ENCODE measurements around the gene TNS4.
"Not testable (repeated sequence)": the region's sequence is repeated elsewhere in the genome, so short reads cannot be mapped to it uniquely, and the experiment has no call there.

The TNS4 gene, protein sequence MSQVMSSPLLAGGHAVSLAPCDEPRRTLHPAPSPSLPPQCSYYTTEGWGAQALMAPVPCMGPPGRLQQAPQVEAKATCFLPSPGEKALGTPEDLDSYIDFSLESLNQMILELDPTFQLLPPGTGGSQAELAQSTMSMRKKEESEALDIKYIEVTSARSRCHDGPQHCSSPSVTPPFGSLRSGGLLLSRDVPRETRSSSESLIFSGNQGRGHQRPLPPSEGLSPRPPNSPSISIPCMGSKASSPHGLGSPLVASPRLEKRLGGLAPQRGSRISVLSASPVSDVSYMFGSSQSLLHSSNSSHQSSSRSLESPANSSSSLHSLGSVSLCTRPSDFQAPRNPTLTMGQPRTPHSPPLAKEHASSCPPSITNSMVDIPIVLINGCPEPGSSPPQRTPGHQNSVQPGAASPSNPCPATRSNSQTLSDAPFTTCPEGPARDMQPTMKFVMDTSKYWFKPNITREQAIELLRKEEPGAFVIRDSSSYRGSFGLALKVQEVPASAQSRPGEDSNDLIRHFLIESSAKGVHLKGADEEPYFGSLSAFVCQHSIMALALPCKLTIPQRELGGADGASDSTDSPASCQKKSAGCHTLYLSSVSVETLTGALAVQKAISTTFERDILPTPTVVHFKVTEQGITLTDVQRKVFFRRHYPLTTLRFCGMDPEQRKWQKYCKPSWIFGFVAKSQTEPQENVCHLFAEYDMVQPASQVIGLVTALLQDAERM

DNA sequence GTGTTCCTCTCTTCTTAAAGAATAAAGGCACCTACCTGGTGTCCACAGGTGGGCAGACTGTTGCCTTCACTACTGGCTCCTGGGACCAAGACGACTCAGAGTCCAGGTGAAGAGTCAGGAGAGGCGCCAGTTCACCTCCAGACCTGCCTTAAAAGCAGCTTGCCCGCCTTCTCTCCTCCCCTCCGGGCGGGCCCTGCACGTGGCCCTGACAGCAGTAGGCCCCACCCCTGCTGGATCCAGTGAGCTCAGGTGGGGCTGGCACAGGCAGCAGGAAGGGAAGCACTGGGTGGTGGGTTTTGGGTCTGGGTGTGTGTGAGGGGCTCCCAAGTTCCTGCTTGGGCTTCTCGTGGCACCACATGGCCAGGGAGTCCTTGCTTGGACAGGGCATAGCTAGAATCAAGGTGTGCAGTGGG lies at the start of gene TNS4:
TSS of gene TNS4 (minus strand) at position 125 of the 413 bp plus-strand sequence. CDS start 5,198 bp downstream, outside the sequence.
- DNase-seq, result no peak

DNA sequence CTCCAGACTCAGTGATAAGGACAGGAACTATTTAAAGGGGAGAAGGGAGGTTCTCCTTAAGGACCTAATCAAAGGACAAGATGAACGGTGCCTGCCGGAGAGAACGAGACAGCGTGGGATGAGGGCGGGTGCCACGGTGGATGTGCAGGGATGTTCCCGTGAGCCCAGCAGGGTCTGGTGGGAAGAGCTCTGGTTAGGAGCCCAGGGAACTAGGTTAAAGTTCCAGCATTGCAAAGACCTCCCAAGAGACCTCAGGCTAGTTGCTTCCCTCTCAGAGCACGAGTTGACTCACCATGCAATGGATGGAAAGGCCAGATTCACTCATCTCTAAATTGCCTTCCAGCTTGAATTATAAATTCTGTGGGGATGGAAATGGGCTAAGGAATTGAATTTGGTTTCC lies 49.2 kb upstream of the TNS4 start:
- DNase-seq, result no peak

DNA sequence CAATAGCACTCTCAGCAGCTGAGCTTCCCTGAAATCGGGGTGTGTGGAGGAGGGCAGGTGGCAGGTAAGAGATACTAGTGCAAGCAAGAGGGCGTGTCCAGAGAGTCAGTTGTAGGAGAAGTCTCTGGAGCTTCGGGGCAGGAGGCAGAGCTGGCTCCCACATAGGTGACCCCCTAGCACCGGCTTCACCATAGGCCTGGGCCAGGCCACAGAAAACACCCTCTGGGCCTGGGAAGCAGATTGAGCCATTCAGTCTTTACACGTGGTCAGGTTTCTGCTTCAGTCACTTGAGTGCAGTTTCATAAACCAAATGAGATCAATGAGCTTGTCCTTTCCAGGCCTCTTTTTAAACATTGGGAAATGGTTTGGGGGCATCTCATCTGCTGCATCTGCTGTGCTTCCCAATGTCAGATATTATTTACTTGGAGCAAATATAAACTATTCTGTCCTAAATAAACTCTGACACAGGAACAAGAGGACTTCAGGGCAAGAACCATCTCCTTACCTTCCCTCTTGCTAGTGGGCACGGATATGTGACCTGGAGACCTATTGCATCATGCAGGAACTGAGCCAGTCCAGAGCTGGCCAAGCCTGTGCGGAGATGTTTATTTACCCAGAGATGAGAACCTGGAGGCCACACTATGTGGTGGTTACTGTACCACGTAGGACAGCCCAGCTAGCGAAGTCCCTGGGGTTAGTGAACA lies 47.7 kb upstream of the TNS4 start:
- DNase-seq, result peak; percentile 40

DNA sequence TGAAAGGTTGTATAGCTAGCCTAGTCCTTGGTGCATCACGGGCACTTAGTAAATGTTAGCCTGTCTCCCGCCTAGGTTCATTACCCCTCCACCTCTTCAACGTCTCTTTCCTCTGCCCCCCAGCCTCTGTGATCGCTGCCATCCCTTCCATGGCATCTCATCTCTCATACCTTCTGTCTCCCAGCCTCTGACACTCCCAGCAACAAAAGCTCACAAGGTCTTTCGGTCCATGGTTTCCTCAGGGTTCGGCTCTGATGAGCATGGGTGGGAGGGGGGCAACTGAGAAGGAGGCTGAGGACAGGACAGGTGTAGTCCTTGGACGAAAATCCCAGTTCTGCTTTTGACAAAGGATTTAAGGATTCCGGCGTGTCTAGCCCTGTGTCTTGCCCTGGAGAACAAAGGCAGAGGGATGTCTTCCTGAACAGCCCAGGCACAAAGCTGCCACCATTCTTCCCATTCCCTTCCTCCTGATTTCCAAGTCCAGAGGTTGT lies 47.1 kb upstream of the TNS4 start:
- DNase-seq, result no peak

DNA sequence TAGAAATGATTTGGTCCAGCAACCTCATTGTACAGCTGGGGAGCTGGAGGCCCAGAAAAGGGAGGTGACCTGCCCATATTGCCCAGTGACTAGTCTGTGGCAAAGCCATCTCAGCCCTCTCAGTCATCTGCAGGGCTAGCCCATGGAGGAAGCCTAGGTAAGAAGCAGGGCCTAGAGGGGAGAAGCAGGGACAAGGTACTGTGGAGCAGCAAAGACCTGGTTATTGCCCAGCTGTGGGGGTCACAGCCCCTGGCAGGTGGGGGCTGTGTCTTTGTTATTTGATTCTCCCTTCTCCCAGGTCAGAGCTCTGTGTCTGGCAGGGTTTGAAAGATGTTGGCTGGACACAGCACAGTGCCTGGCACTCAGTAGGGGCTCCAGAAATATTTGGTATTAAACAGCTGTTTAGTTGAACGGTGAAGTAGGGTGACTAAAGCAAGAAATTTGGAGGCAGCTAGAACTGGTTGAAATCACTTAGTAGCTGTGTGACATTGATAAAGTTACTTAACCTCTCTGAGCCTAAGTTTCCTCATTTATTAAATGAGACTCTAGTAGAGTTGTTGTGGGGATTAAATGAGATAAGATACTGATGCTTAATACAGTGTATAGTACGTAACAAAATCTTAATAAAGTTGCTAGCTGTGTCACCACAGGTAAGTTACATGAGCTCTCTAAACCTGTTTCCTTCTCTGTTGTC lies 46.5 kb upstream of the TNS4 start:
- DNase-seq, result no peak

DNA sequence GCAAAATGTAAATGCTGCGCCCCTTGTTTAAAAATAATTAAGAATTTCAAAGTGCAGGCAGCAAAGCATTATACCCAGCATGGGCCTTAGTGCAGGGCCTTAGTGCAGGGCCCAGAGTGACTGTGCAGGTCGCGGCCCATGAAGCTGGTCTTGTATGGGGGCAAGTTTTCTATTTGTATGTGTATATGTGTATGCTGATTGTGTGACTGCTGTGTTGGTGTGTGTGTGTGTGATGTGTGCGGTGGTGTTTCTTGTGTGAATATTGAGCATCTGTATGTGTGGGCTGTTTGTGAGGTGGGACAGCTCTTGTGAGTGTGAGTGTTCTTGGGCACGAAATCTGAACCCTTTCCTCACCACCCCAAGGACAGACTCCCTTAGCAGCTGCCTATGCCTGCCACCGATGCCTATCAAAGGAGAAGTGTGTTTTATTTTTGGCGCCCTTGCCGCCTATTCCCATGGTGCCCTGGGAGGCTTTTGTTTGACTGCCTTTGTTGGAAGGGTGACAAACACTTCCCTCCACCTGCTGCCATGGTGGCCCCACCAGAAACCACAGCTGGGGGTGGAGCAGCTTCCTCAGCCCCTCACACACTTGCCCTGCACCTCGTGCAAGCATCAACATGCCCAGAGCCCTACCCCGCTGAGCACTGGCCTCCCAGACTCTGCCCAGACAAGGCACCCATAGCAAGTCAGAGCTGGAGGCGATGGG lies 45.8 kb upstream of the TNS4 start:
- DNase-seq, result no peak

DNA sequence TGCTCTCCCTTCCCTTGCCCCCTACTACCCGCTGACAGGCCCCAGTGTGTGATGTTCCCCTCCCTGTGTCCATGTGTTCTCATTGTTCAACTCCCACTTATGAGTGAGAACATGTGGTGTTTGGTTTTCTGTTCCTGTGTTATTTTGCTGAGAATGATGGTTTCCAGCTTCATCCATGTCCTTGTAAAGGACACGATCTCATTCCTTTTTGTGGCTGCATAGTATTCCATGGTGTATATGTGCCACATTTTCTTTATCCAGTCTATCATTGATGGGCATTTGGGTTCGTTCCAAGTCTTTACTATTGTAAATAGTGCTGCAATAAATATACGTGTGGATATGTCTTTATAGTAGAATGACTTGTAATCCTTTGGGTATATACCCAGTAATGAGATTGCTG lies 45.1 kb upstream of the TNS4 start:
- not testable (repeated sequence) for DNase-seq

DNA sequence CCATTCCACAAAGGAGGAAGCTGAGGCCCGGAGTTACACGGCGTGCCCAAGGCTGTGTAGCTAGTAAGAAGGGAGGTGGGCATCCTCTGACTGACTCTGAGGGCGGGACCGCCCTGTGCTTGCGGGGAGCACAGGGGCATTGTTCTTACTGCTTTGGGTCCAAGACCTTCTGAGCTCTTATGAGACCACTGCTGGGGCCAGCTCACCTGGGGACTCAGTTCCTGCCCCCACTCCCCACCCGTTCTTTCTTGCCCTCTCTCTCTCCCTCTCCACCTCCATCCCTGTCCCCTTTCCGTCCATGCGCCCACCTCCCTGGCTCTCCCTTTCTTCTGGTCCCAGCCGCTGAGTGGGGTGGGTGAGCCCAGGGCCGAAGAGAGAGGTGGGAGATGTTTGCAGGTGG lies 44.2 kb upstream of the TNS4 start:
- DNase-seq, result no peak

DNA sequence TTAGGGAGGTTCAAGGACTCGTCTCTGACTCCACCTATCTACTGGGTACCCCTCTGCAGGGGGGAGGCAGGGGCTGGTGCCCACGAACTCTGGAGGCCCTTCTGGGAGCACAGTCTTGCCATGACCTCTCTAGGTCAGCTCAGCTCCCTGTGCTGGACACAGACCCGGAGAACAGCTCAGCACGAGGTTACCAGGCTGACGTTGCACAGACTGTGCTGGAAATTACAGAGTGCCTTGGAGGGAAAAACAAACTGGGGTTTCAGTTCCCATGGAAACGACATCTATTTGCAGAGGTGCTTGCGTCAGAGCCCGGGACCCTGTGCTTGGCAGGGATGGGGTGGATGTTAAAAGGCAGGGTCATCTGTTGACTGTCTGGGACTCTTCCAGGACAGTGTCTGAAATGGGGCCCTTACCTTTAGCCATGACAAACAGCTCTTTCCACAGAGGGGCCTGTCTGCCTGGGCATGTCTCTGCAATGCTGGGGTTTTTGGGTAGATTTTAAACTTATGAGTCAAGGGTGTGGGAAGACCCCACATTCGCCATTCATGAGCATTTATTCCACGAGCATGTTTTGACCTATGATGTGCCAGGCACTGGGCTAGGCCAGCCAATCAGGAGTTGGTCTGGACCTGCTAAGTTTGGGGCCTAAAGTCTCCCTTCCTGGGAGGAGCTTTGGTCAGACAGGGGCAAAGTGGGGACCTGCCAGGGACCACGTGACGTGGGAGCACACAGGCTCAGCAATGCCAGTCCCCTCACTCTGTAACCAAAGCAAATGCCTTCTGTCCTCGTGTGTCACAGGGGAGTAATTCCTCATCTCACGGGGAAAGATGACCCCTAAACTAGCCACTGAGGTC lies 41.4 kb upstream of the TNS4 start:
- DNase-seq, result no peak

DNA sequence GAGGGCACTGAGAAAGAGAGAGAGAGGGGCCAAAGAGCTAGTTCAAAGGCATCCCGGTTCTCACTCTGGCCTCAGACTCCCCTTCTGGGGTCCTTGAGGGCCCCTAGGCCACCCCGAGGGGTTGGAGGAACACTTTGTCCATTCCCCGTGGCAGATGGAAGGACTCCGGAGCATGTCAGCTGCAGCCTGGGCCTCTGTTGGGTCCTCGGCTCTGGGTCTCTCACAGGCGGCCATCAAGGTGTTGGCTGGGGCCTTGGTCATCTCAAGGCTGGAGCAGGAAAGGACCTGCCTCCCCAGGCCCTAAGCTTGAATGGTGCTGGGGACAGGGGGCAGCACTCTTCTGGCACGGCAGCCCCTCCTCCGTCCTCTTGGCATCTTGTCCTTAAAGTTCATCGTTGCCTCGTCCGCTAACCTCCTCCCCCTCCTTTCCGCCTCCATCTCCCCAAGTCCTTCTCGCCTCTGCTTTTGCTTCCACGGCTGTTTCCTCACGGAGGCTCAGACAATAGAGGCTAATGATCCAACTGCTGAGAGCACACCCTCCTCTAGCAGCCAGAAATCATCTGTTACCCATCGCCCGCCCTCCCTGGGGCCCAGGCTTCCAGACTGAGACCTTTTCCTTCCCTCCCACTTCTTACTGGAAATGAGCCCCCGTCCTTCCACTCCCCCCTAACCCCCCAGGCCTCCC lies 40.6 kb upstream of the TNS4 start:
- DNase-seq, result no peak

DNA sequence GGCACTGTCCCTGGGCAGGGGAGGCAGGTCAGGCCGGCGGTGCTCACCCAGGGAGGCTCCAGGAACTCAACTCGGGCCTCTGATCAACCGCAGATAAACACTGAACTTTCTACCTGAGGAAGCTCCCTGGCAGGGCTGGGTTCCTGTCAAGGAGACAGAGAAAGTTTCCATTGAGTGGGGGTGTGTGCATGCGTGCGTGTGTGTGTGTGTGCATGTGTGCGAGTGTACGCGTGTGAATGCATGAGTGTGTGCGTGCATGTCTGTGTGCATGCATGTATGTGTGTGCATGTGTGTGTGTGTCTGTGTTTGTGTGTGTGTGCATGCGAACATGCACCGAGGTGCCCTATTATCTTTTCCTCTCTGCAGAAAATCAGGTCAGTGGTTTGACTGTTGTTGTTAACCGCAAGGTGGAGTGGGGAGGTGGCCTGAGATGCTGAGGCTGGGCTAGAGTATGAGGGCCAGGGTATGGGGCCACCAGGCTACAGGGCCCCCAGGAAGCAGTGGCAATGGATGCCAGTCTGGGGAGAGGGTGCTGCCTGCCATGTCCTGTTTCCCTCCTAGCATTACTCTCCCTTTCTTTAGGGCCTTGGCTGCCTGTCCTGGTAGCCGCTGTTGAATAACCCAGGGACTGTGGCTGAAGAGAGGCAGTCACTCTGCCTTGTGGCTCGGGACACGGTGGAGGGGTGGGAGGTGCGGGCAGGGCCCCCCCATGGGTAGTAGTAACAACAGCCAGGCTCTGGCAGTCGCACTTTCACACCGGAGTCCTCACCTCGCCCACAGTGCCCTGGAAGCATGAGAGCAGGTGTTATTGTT lies 39.8 kb upstream of the TNS4 start:
- no peak for DNase-seq

DNA sequence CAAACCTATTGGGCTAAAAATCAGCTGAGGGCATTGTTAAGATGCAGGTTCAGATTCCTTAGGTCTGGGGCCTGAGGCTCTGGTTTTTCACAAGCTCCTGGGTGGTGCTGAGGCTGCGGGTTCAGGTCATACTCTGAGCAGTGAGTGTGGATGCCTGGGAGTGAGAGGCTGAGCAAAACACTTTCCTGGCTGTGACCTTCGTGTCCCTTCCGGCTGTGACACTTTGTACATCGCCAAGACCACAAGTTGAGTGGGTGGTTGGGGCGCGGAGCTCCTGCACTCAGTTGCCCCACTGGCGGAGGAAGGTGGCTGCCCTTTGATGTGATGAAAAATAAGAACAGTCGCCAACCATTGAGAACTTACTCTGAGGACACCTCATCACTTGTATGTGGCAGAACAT lies 39.0 kb upstream of the TNS4 start:
- no peak for DNase-seq

DNA sequence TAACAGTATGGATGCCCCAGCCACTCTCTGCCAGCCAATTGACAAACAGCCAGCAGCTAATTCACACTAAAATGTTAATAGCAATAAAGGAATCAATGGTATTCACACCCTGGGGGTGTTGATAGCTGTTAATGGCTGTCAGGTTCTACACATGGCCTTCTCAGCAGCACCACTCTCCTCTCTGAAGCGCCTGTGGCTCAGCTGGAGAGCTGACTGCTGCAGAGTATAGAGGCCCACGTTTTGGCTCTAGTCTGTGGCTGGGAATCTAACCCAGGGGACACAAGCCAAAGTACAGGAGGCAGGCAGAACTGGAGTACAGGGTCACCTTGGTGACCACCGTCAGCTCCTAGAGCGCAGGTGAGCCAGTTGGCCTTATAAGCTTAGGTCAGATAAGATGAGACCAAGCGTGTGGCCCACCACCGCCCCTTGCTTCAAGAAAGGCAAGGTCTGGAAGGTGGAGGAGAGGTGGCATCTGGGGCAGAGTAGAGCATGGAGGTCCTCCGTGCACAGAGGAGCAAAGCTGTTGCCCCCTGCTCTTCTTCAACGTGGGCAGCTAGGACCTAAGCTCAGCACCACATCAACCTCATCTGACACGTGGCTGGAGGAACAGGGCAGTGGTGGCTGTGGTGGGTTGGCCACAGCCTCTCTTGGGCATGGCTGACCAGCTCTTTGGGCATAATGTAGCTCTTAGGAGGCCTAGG lies 38.4 kb upstream of the TNS4 start:
- no peak for DNase-seq

DNA sequence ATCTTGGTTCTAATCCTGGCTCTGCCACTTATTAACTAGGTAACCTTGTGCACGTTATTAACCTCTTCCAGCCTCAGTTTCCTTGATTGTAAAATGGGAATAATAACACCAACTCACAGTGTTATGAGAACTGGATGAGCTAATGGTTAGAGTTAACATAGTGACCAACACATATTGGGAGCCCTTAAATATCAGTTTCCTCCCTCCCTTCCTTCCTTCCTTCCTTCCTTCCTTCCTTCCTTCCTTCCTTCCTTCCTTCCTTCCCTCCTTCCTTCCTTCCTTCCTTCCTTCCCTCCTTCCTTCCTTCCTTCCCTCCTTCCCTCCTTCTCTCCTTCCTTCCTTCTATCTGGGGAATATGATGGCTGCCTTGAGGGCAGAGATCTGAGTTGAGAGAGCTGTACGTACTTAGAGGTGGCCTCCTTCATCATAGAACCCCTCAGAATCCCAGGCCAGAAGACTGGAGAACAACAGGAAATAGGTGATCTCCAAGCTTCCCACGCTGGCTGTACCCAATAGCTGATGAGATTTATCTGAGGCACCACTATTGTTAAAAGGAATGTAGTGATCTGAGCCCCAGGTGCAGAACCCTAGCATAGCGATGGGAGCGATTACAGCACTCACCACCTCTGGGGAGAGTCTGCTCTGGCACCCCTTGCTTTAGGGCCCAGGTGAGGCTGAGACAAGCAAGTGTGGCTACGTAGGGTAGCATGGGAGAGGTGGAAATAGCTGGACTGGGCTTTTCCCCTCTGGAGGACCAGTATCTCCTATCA lies 37.7 kb upstream of the TNS4 start:
- DNase-seq, result no peak

DNA sequence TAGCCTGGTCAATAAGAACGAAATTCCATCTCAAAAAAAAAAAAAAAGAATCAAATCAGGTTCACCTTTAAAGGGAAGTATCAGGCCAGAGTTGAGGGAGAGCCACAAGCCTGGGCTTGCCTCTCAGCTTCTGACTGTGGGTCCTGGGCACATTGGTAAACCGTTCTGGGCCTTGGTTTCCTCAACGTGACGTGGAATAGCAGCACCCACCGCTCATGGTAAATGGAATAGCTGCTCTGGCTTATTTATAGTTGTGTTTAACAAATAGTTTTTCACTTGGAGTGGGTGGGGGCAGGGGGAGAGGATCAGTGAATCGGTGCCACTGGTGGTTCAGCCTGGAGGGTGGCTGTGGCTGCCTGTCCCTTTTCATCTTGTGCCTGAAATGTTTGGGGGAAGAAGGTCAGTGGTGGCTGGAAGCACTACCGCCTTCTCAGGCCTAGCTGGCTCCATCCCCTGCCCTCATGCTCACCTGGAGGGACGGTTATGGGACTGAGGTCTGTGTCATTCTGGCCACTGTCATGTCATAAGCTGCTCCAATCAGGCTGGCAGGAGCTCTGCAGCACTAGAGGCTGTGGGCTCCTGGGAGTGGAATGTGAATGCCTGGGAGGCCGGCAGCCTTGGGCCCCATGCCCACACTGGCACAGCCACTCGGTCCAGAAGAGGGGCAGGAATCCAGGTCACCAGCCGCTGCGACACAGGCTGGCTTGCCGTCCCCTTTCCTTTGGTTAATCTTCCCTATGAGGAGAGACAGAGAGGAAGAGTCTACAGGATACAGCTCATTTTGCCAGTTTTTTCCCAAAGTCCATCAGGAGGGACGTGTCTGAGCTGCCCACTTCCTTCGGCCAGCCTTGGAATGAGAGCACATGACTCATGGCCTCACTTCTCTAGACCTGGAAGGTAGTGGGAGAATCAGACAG lies 36.9 kb upstream of the TNS4 start:
- no peak for DNase-seq

DNA sequence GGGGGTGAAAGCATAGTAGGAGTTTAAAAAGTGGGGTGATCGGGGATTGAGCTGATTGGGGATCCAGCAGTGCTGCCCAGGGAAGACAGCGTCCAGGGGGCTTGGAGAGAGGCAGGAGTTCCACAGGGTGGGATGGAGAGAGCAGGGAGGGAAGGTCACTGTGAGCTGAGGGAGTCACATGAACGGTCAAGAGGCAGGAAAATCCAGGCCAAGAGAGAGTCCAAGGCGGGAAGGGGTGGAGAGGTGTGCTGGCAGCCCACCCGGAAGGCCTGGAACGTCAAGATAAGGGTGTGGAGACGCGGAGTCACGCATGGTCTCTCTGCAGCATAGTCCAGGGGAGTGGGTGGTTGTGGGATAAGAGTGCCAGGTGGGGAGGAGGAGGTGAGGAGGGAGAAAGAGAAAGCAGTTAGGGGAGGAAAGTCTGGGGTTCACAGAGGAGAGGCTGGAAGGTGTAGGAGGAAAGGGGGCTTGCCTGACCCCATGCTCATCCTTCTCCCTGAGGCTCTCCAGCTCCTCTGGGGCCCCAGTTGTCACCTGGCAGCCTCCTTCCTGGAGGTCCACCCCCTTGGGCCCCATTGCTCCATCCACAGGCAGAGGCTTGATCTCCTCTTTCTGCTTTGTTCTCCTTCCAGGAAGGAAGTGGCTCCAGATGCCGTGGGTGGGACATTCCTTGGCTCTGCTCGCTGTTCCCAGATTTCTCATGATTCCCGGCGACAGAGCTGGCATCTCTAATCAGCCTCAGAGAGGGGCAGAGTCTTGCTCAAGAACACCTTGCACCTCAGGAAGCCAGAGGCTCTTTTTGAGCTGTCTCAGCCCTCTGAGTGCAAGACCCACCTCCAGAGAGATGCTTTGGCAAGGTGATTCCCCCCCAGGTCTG lies 35.1 kb upstream of the TNS4 start:
- no peak for DNase-seq

All from amniotic stem cell (primary cell).